GM12875 (cell line): ENCODE data around the gene BACE2.

ENCODE experiments used
- H3K4me3 ChIP-seq: one replicate; pipeline ENCODE4 v1.5.1; 2011; ENCODE audit warnings: low read depth, low read length, control low read depth
- CTCF ChIP-seq: IDR thresholded peaks from 2 replicates; pipeline ENCODE4 v1.5.1; 2011; ENCODE audit warnings: low read depth, mild to moderate bottlenecking, control low read depth, inconsistent platforms, low read length, moderate library complexity, borderline replicate concordance; ENCODE audit not compliant: insufficient read depth

The BACE2 gene

GRCh38 chr21:41130883-41131282, 37.1 kb upstream of the BACE2 start:
- H3K4me3 ChIP-seq, result no peak overlapping the region
- no peak for TF ChIP-seq CTCF

- no peak overlapping the region for H3K4me3 ChIP-seq
- peak; percentile 51 for TF ChIP-seq CTCF
Measured at GRCh38 chr21:41133874-41134522, 34.0 kb upstream of the BACE2 start.

- TF ChIP-seq CTCF, result no peak
- H3K4me3 ChIP-seq, result no peak overlapping the region
Measured at GRCh38 chr21:41135746-41136145, 32.2 kb upstream of the BACE2 start.

- TF ChIP-seq CTCF, result no peak
Measured at GRCh38 chr21:41136286-41136685, 31.7 kb upstream of the BACE2 start.

GRCh38 chr21:41137401-41137800, 30.6 kb upstream of the BACE2 start:
- no peak for TF ChIP-seq CTCF
- H3K4me3 ChIP-seq, result no peak overlapping the region

More at GRCh38 chr21:41136286-41136685, 31.7 kb upstream of the BACE2 start:
- no peak overlapping the region for H3K4me3 ChIP-seq

- H3K4me3 ChIP-seq, result no peak overlapping the region
- TF ChIP-seq CTCF, result no peak
Measured at GRCh38 chr21:41137889-41138288, 30.1 kb upstream of the BACE2 start.

- H3K4me3 ChIP-seq, result no peak overlapping the region
- TF ChIP-seq CTCF, result no peak
Measured at GRCh38 chr21:41138711-41139110, 29.2 kb upstream of the BACE2 start.
